WERI-Rb-1 (cell line): Measurements from ENCODE around the gene HOOK2.
"Not testable (repeated sequence)": the region's sequence is repeated elsewhere in the genome, so short reads cannot be mapped to it uniquely, and the experiment has no call there.

Experiments
- DNase-seq: peaks from one replicate; pipeline ENCODE4 v3.0.0-alpha.2; 2020
- H3K27ac ChIP-seq: fragments of 250-450 bp; sonication (Bioruptor Pico); 2 replicates; pipeline ENCODE4 v1.5.1; 2020; ENCODE audit warnings: mild to moderate bottlenecking, moderate library complexity
- H3K27me3 ChIP-seq: fragments of 250-450 bp; sonication (Bioruptor Pico); 2 replicates; pipeline ENCODE4 v1.5.1; 2021; ENCODE audit warnings: mild to moderate bottlenecking, low read depth, moderate library complexity; ENCODE audit not compliant: insufficient read depth, severe bottlenecking
- H3K36me3 ChIP-seq: fragments of 250-450 bp; sonication (Bioruptor Pico); 2 replicates; pipeline ENCODE4 v1.5.1; 2020; ENCODE audit warnings: mild to moderate bottlenecking, moderate library complexity
- H3K4me3 ChIP-seq: 2 replicates; pipeline ENCODE4 v1.5.1; 2011; ENCODE audit warnings: low read depth, mild to moderate bottlenecking, control low read depth, low read length
- H3K9me3 ChIP-seq: fragments of 250-450 bp; sonication (Bioruptor Pico); 2 replicates; pipeline ENCODE4 v1.5.1; 2021; ENCODE audit warnings: mild to moderate bottlenecking, moderate library complexity; ENCODE audit not compliant: severe bottlenecking
- CTCF ChIP-seq: IDR thresholded peaks from 2 replicates; pipeline ENCODE4 v1.5.1; 2011; ENCODE audit warnings: low read depth, mild to moderate bottlenecking, control low read depth, inconsistent platforms, low read length

HOOK2 gene

DNA sequence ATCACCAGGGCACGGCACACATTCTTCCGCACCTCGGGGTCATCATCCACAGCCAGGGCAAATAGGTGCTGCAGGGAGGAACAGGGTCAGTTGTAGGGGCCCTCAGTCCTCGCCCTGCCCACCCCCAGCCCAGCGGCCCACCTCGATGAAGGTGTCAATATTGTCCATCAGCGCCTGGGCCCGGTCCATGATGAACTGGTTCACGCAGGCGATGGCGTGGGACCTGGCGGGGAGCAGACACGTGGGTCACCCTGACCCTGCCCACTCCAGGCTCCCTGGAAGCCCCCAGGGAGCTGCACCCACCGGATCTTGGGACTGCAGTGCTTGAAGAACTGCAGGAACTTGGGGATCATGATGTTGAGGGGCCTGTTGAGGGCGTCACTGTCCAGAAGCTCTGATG lies 60.2 kb downstream of the HOOK2 start:
- Histone ChIP-seq H3K4me3 (no peak overlapping the region), H3K27ac (no peak overlapping the region), H3K9me3 (no peaks in the 10 kb centered on the region), H3K36me3 (peaks cover 95% of the 10 kb centered on the region), H3K27me3 (no peaks in the 10 kb centered on the region)
- no peak for TF ChIP-seq CTCF
- DNase-seq: no peak

- H3K27ac ChIP-seq, DNase-seq, H3K9me3 ChIP-seq, H3K4me3 ChIP-seq, H3K27me3 ChIP-seq: not testable (repeated sequence)
- H3K36me3 ChIP-seq: peaks cover 94% of the 10 kb centered on the region
Measured at GRCh38 chr19:12713304-12713703, 62.0 kb downstream of the HOOK2 start.
